ENCODE data around the gene LVRN. TPM values are rescaled to one million over a fixed set of nuclear protein-coding genes. Genes with fewer than 3 reads are reported as not detected.

LVRN gene
- total and polyA plus RNA-seq, 7 donors = 0.64 to 2.0 (median 0.91) TPM

- no peaks in the 10 kb centered on the region for H3K36me3 ChIP-seq (ENCODE audit: insufficient read depth in 1 of 2, low read depth in 1 of 2)
- no peaks in the 10 kb centered on the region for H3K9me3 ChIP-seq
- DNase-seq = no peak
- no peak for TF ChIP-seq CTCF (IDR thresholded peaks at IDR 0.05)
- H3K27me3 ChIP-seq (ENCODE audit: insufficient read depth in 3 of 3, low read length in 2 of 3) = no peaks in the 10 kb centered on the region
- intact Hi-C loops (cut with DNase I) = no loop called here
- H3K27ac ChIP-seq = peak overlapping the region; percentile 19
- no peak overlapping the region for H3K4me3 ChIP-seq
- ATAC-seq = peak in 3 of 4 donors; percentile 38 to 71 (median 48)
- H3K4me1 ChIP-seq = no peaks in the 10 kb centered on the region
- 35 to 56% (median 37%) methylated on average over 3 of the region's 3 CpGs for WGBS, 3 donors
Measured at GRCh38 chr5:115979201-115980041, 17.1 kb downstream of the LVRN start.

DNA sequence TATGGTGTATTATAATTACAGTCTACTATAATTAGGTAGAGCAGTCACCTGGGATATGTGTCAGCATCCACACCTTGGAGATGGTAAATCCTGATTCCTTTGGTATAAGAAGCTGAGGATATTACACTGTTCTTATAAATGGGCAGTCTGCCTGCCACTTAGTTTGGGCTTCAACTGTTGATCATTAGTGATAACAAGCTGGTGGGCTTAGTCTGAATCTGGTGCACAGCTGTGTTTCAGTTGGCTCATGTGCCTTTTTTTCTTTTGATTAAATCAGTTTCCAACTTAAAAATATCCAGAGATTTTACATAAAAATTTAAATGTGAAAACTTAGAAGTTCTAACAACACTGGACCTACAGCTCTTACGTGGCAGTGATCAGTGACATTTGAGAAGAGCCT lies 21.2 kb downstream of the LVRN start:
- ATAC-seq (no peak), DNase-seq (no peak)
- Histone ChIP-seq H3K4me3 (no peak overlapping the region), H3K36me3 (ENCODE audit: insufficient read depth in 1 of 2, low read depth in 1 of 2) (no peaks in the 10 kb centered on the region), H3K27me3 (ENCODE audit: insufficient read depth in 3 of 3, low read length in 2 of 3) (no peaks in the 10 kb centered on the region), H3K4me1 (no peaks in the 10 kb centered on the region), H3K9me3 (no peaks in the 10 kb centered on the region), H3K27ac (no peak overlapping the region)
- intact Hi-C loops (cut with DNase I) = no loop called here
- TF ChIP-seq CTCF (IDR thresholded peaks at IDR 0.05) = no peak
- 76 to 82% (median 81%) methylated on average over 1 of the region's 1 CpG for WGBS, 3 donors

- H3K4me1 ChIP-seq = no peaks in the 10 kb centered on the region
- H3K9me3 ChIP-seq = no peaks in the 10 kb centered on the region
- no peak overlapping the region for H3K27ac ChIP-seq
- no peak for ATAC-seq
- no peaks in the 10 kb centered on the region for H3K27me3 ChIP-seq (ENCODE audit: insufficient read depth in 3 of 3, low read length in 2 of 3)
- intact Hi-C loops (cut with DNase I) = no loop called here
- no peak overlapping the region for H3K4me3 ChIP-seq
- 69 to 74% (median 71%) methylated on average over 10 of the region's 10 CpGs for WGBS, 3 donors
- no peak for DNase-seq
- no peak for TF ChIP-seq CTCF (IDR thresholded peaks at IDR 0.05)
- no peaks in the 10 kb centered on the region for H3K36me3 ChIP-seq (ENCODE audit: insufficient read depth in 1 of 2, low read depth in 1 of 2)
Measured at GRCh38 chr5:115985802-115986757, 23.8 kb downstream of the LVRN start.

DNA sequence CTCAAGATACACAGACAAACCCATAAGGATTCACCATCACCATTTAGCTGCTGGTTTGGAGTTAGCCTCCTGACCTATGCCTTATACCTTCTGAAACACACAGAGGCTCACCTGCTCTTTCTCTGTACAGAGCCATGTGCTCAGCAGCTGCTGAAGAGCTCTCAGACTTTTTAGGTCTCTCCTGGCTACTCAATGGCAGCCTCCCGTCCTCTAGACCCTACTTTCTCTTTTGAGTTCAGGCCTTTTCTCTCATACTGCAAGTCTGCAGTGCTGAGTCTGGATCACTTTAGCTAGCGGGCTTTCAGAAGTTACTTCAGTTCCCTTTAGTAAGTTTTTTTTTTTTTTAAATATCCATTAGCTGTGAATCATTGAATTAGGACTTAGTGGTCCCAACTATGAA lies 25.7 kb downstream of the LVRN start:
- no peak for TF ChIP-seq CTCF (IDR thresholded peaks at IDR 0.05)
- Histone ChIP-seq H3K4me1 (no peaks in the 10 kb centered on the region), H3K27me3 (ENCODE audit: insufficient read depth in 3 of 3, low read length in 2 of 3) (no peaks in the 10 kb centered on the region), H3K4me3 (no peak overlapping the region), H3K9me3 (no peaks in the 10 kb centered on the region), H3K27ac (no peak overlapping the region), H3K36me3 (ENCODE audit: insufficient read depth in 1 of 2, low read depth in 1 of 2) (no peaks in the 10 kb centered on the region)
- 77 to 83% (median 81%) methylated on average over 2 of the region's 2 CpGs for WGBS, 3 donors
- intact Hi-C loops (cut with DNase I) = no loop called here
- ATAC-seq (no peak), DNase-seq (no peak)
